ENCODE data around the gene SLMAP.

GRCh38 chr3:57796261-57796660 lies 40.2 kb downstream of the SLMAP start:
- TF ChIP-seq CTCF (IDR thresholded peaks at IDR 0.05; ENCODE audit: insufficient read depth, low read length, poor library complexity, severe bottlenecking) (no peak), EZH2phosphoT487 (conservative IDR thresholded peaks at IDR 0.05; ENCODE audit: low read length) (no peak)
